GM19468 (cell line): ENCODE results near the gene ST6GAL1.

Experiments used
- ATAC-seq: cut with Tn5 transposase; IDR thresholded peaks from one replicate; pipeline ENCODE4 v1.9.1; 2021; ENCODE audit warnings: mild to moderate bottlenecking, moderate library complexity, moderate number of reproducible peaks; ENCODE audit not compliant: unreplicated experiment; ENCODE audit errors: extremely low read depth

ST6GAL1 gene

GRCh38 chr3:187064210-187065115 lies 134.1 kb downstream of the ST6GAL1 start:
- ATAC-seq: no peak

- ATAC-seq: no peak
These were observed 136.1 kb downstream of the ST6GAL1 start for GRCh38 chr3:187066228-187066995.

GRCh38 chr3:187068787-187069186 lies 138.5 kb downstream of the ST6GAL1 start:
- ATAC-seq: no peak

- ATAC-seq: no peak
These were observed 139.7 kb downstream of the ST6GAL1 start for GRCh38 chr3:187069857-187070516.

- no peak for ATAC-seq
These were observed 141.8 kb downstream of the ST6GAL1 start for GRCh38 chr3:187072102-187072501.

- no peak for ATAC-seq
These were observed 142.2 kb downstream of the ST6GAL1 start for GRCh38 chr3:187072511-187072910.

- ATAC-seq: no peak
These were observed 143.3 kb downstream of the ST6GAL1 start for GRCh38 chr3:187073581-187074098.

- ATAC-seq: no peak
These were observed 144.5 kb downstream of the ST6GAL1 start for GRCh38 chr3:187074846-187075245.

GRCh38 chr3:187076297-187076696 lies 146.0 kb downstream of the ST6GAL1 start:
- no peak for ATAC-seq

- no peak for ATAC-seq
These were observed 146.8 kb downstream of the ST6GAL1 start for GRCh38 chr3:187077085-187077484.

- ATAC-seq: no peak
These were observed 147.2 kb downstream of the ST6GAL1 start for GRCh38 chr3:187077537-187077936.

GRCh38 chr3:187079090-187080022 lies 149.0 kb downstream of the ST6GAL1 start:
- no peak for ATAC-seq

- no peak for ATAC-seq
These were observed 150.6 kb downstream of the ST6GAL1 start for GRCh38 chr3:187080799-187081450.

- no peak for ATAC-seq
These were observed 152.5 kb downstream of the ST6GAL1 start for GRCh38 chr3:187082758-187083375.

- no peak for ATAC-seq
These were observed 153.8 kb downstream of the ST6GAL1 start for GRCh38 chr3:187084126-187084525.

GRCh38 chr3:187084580-187084979 lies 154.3 kb downstream of the ST6GAL1 start:
- ATAC-seq: no peak

- no peak for ATAC-seq
These were observed 154.8 kb downstream of the ST6GAL1 start for GRCh38 chr3:187085021-187085666.

GRCh38 chr3:187085933-187086332 lies 155.6 kb downstream of the ST6GAL1 start:
- no peak for ATAC-seq
